ENCODE data around the gene TTLL5. TPM values are rescaled to one million over a fixed set of nuclear protein-coding genes. Genes with fewer than 3 reads are reported as not detected.
A peak's percentile ranks its signal among the peaks of the same experiment; 100 is the strongest.

Gene TTLL5
- total RNA-seq, 3 donors from 2014 or later: 30.8 to 51.0 (median 32.8) TPM

DNA sequence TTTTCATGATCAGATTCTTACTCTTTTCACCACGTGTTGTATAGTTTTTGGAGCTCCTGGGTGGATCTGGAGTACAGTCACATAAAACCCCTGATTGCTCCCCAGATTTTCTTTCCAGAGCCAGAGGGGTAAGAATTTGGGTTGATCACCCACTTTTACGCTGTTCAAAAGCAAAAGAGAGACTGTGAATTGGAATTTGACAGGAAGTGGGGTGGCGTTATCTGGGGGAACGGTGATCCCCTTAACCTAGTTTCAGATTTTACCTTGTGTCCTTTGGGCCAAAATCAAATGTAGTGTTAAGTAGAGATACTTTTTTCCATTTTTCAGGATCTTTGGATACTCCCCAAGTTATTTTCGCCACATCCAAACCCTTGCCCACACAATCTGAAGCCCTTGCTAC, 245.2 kb downstream of the TTLL5 start:
- Histone ChIP-seq H3K4me1 (ENCODE audit: low read depth) (no peaks in the 10 kb centered on the region), H3K36me3 (ENCODE audit: low read depth) (no peaks in the 10 kb centered on the region), H3K9me3 (no peaks in the 10 kb centered on the region), H3K4me3 (no peak overlapping the region)
- DNase-seq: no peak
- TF ChIP-seq, protein P1, sequence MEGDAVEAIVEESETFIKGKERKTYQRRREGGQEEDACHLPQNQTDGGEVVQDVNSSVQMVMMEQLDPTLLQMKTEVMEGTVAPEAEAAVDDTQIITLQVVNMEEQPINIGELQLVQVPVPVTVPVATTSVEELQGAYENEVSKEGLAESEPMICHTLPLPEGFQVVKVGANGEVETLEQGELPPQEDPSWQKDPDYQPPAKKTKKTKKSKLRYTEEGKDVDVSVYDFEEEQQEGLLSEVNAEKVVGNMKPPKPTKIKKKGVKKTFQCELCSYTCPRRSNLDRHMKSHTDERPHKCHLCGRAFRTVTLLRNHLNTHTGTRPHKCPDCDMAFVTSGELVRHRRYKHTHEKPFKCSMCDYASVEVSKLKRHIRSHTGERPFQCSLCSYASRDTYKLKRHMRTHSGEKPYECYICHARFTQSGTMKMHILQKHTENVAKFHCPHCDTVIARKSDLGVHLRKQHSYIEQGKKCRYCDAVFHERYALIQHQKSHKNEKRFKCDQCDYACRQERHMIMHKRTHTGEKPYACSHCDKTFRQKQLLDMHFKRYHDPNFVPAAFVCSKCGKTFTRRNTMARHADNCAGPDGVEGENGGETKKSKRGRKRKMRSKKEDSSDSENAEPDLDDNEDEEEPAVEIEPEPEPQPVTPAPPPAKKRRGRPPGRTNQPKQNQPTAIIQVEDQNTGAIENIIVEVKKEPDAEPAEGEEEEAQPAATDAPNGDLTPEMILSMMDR (IDR thresholded peaks at IDR 0.05): no peak
- ATAC-seq: no peak
- intact Hi-C loops (cut with DNase I, micrococcal nuclease): no loop called here

DNA sequence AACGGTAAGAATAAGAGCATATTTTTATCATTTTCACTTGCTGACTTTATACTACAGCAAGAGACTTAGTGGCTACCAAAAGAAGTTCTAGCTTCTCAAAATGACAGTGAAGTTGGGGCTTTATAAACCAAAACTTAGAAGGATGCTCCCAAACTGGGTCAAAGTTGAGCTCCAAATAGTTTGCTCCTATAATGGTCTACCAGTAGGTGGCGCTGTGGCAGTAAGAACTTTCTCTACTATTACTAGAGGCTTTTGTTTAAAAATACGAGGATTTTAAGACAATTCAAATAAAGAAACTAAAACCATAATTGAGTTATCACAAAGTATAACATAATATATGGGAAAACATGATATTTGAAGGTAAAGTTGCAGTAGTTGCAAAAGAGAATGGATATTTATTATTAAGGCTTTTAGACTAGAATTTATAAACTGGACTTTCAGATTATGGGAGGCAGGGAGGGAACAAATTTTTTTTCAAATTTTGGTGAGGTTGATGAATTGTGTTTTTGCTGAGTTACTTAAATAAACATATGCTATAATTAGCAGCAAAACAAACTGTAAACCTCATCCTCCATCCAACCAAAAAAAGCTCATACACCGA, 245.7 kb downstream of the TTLL5 start:
- intact Hi-C loops (cut with DNase I, micrococcal nuclease): no loop called here
- no peak overlapping the region for H3K4me3 ChIP-seq
- DNase-seq (peak in 1 of 3 donors; percentile 86), ATAC-seq (peak; percentile 73)
- no peaks in the 10 kb centered on the region for H3K36me3 ChIP-seq (ENCODE audit: low read depth)
- no peaks in the 10 kb centered on the region for H3K4me1 ChIP-seq (ENCODE audit: low read depth)
- no peaks in the 10 kb centered on the region for H3K9me3 ChIP-seq
- TF ChIP-seq, protein P1 (IDR thresholded peaks at IDR 0.05): peak; percentile 81

DNA sequence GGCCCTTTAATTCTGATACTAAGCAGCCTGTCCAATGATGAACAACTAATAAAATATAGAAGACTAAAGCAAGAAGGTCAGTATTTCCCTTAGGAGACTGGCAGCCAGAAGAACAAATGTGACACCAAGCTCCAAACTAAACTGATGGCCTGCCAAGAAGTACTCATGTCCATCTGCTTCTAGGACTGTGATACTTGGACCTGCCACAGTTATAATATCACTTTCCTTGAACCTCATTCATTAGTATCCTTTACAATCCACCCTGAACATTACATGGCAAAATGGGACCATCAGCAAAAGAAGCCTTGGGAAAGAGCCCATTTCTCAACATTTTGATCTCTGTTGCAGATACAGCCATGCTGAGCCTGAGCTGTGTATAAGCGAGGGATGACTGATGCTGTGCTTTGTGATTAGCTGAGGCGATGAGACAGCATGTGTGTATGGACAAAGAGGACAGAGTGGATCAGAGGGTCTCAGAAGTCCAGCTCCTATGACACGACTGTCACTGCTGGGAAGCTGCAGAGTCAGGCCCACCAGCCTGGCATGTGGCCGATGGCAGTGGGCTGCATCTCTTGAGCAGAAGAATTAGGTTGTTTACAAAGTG, 246.8 kb downstream of the TTLL5 start:
- H3K4me1 ChIP-seq (ENCODE audit: low read depth): peaks cover under 1% of the 10 kb centered on the region
- no peak for DNase-seq
- TF ChIP-seq, protein P1 (IDR thresholded peaks at IDR 0.05): no peak
- no peak overlapping the region for H3K4me3 ChIP-seq
- intact Hi-C loops (cut with DNase I, micrococcal nuclease): no loop called here
- no peaks in the 10 kb centered on the region for H3K9me3 ChIP-seq
- no peak for ATAC-seq
- H3K36me3 ChIP-seq (ENCODE audit: low read depth): no peaks in the 10 kb centered on the region

DNA sequence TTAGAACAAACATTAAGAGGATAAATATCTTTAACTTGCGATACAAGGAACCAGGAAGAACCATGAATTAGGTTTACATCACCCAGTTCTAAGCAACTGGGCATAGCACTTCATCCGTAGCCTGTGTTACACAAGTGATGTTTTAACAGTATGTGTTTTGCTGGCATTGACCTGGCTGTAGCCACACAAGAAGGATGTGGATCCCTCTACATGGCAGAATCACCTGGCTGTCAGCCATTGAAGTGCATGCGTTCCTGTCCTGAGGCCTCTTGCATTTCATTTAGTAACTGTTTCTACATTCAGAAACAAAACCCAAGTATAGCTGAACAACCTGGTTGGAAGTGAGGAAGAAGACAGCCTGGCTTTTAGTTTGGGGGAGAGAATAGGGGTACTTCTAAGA, 248.6 kb downstream of the TTLL5 start:
- intact Hi-C loops (cut with DNase I, micrococcal nuclease): loop anchor here in 1 of 2 donors (5.0 kb wide), 1 partner anchor 73 kb away; the partner anchor contains the start of gene TGFB3
- TF ChIP-seq, protein P1 (IDR thresholded peaks at IDR 0.05): no peak
- Histone ChIP-seq H3K4me3 (no peak overlapping the region), H3K4me1 (ENCODE audit: low read depth) (peaks cover 9% of the 10 kb centered on the region), H3K36me3 (ENCODE audit: low read depth) (no peaks in the 10 kb centered on the region), H3K9me3 (no peaks in the 10 kb centered on the region)
- ATAC-seq (no peak), DNase-seq (no peak)

DNA sequence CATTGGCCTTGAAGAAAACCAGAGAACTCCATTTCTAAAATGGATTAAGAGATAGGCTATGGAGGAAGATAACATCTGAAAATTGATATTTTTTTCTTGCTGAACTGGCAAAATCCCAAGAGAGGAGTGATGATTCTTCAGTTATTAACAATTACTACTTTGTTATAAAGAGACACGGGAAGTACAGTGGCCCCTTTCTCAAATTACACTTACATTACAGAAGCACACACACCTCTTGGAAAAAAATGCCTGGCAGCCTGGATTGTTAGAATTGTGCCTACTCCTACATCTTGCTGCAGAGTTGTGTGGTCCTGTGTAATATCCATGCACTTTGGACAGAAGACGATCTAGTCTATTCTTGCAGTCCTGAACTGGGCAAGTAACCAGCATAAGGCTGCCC, 249.0 kb downstream of the TTLL5 start:
- TF ChIP-seq, protein P1 (IDR thresholded peaks at IDR 0.05): no peak
- no peaks in the 10 kb centered on the region for H3K36me3 ChIP-seq (ENCODE audit: low read depth)
- intact Hi-C loops (cut with DNase I, micrococcal nuclease): loop anchor here in 1 of 2 donors (5.0 kb wide), 1 partner anchor 72 kb away; the partner anchor contains the start of gene TGFB3
- ATAC-seq (peak; percentile 8), DNase-seq (no peak)
- H3K9me3 ChIP-seq: no peaks in the 10 kb centered on the region
- peaks cover 9% of the 10 kb centered on the region for H3K4me1 ChIP-seq (ENCODE audit: low read depth)
- no peak overlapping the region for H3K4me3 ChIP-seq
